Endothelial cell of umbilical vein (primary cell): ENCODE data around the gene SLC45A2. TPM values are rescaled to one million over a fixed set of nuclear protein-coding genes. Genes with fewer than 3 reads are reported as not detected.

Experiments
- BruUV-seq: library from RNA; stranded (reverse); fragments of 400-500 nt; replicated peaks from 2 replicates; lab custom pipeline; 2021; lab: Mats Ljungman, UMichigan
- CTCF ChIA-PET: fragments of 300-600, 350-600 bp; sonication (Branson Sonifier 250); formaldehyde crosslinking; loops from one replicate; lab custom pipeline; 2021; ENCODE audit warnings: antibody characterized with exemption, inconsistent platforms; lab: Charles Lee
- POLR2A ChIA-PET: fragments of 300-600, 350-600 bp; sonication (Branson Sonifier 250); formaldehyde crosslinking; loops from one replicate; lab custom pipeline; 2021; ENCODE audit warnings: antibody characterized with exemption, inconsistent platforms; lab: Charles Lee
- DNase-seq: peaks from one replicate; pipeline ENCODE4 v3.0.0-alpha.2; 2011; ENCODE audit warnings: low read depth, low spot score
- FAIRE-seq: peaks from 2 replicates; lab custom pipeline; 2011; peaks lifted over from hg19 to GRCh38; lab: Jason Lieb, UNC
- H2AFZ ChIP-seq: 2 replicates; pipeline ENCODE4 v1.6.0; 2012; ENCODE audit warnings: low read depth, low read length, control low read depth, inconsistent platforms
- H3K27ac ChIP-seq: 2 replicates; pipeline ENCODE4 v1.5.1; 2011; ENCODE audit warnings: low read depth, mild to moderate bottlenecking, control low read depth, low read length, moderate library complexity; ENCODE audit not compliant: insufficient read depth
- H3K27me3 ChIP-seq, 2 experiments: 2 replicates each; pipeline versions ENCODE4 v1.6.0 to v1.6.1; 2011; ENCODE audit warnings: low read length in 2 of 2, mixed read lengths in 1 of 2; ENCODE audit not compliant: control insufficient read depth in 2 of 2, insufficient read depth in 2 of 2
- H3K36me3 ChIP-seq, 2 experiments: 2 replicates in 1 of 2; 3 replicates in 1 of 2; pipeline ENCODE4 v1.5.1; 2011; ENCODE audit warnings: low read length in 2 of 2, mild to moderate bottlenecking in 1 of 2, moderate library complexity in 1 of 2; ENCODE audit not compliant: control insufficient read depth in 2 of 2, insufficient read depth in 2 of 2; ENCODE audit errors: extremely low read depth in 1 of 2
- H3K4me1 ChIP-seq: 3 replicates; pipeline ENCODE4 v1.5.1; 2011; ENCODE audit warnings: mild to moderate bottlenecking, low read length; ENCODE audit not compliant: control insufficient read depth, insufficient read depth; ENCODE audit errors: extremely low read depth
- H3K4me2 ChIP-seq: 2 replicates; pipeline ENCODE4 v1.6.1; 2011; ENCODE audit warnings: low read length, control low read depth, mixed read lengths; ENCODE audit not compliant: insufficient read depth
- H3K4me3 ChIP-seq, 3 experiments: fragments of 200-600 bp in 1 of 3; sonication (generic), shearing (Covaris generic) in 1 of 3; replicated peaks in 1 of 3; 2 replicates each; pipeline ENCODE4 v1.5.1; 2011 to 2016; ENCODE audit warnings: control low read depth in 3 of 3, low read length in 3 of 3, mild to moderate bottlenecking in 2 of 3, inconsistent platforms in 1 of 3, low read depth in 1 of 3, moderate library complexity in 1 of 3; ENCODE audit not compliant: insufficient read depth in 1 of 3
- H3K79me2 ChIP-seq: 2 replicates; pipeline ENCODE4 v1.6.0; 2012; ENCODE audit warnings: low read length, inconsistent platforms; ENCODE audit not compliant: control insufficient read depth, insufficient read depth
- H3K9ac ChIP-seq: replicated peaks from 2 replicates; pipeline ENCODE3; 2011; ENCODE audit warnings: low read length, control low read depth; ENCODE audit not compliant: insufficient read depth; ENCODE audit errors: extremely low read depth
- H3K9me1 ChIP-seq: replicated peaks from 3 replicates; pipeline ENCODE4 v1.6.0; 2011; ENCODE audit warnings: mild to moderate bottlenecking, low read length; ENCODE audit not compliant: control insufficient read depth, insufficient read depth; ENCODE audit errors: extremely low read depth
- H3K9me3 ChIP-seq: replicated peaks from 2 replicates; pipeline ENCODE4 v1.5.1; 2012; ENCODE audit warnings: low read length, inconsistent platforms; ENCODE audit not compliant: control insufficient read depth, insufficient read depth
- H4K20me1 ChIP-seq: replicated peaks from 2 replicates; pipeline ENCODE3; 2011; ENCODE audit warnings: mild to moderate bottlenecking, low read length; ENCODE audit not compliant: control insufficient read depth, insufficient read depth; ENCODE audit errors: extremely low read depth
- EZH2 ChIP-seq: IDR thresholded peaks from 2 replicates; pipeline ENCODE4 v1.6.1; 2012; ENCODE audit warnings: borderline replicate concordance, low read depth, mild to moderate bottlenecking, moderate library complexity, low read length, inconsistent platforms; ENCODE audit not compliant: severe bottlenecking
- FOS ChIP-seq: IDR thresholded peaks from 2 replicates; pipeline ENCODE4 v1.6.1; 2011; ENCODE audit warnings: mild to moderate bottlenecking, low read length, moderate library complexity, borderline replicate concordance; ENCODE audit not compliant: insufficient read depth
- GATA2 ChIP-seq: IDR thresholded peaks from 2 replicates; pipeline ENCODE4 v1.7.0; 2011; ENCODE audit warnings: low read depth, mild to moderate bottlenecking, moderate library complexity, mixed read lengths, low read length; ENCODE audit not compliant: insufficient read length, insufficient read depth
- JUN ChIP-seq: IDR thresholded peaks from 2 replicates; pipeline ENCODE4 v1.6.1; 2011; ENCODE audit warnings: borderline replicate concordance, low read depth; ENCODE audit not compliant: insufficient read length, insufficient read depth
- MYC ChIP-seq: IDR thresholded peaks from one replicate; pipeline ENCODE4 v1.6.1; 2011; ENCODE audit warnings: mild to moderate bottlenecking, low read depth, low read length
- POLR2A ChIP-seq: IDR thresholded peaks from 2 replicates; pipeline ENCODE4 v1.6.1; 2012; ENCODE audit warnings: low read depth, mild to moderate bottlenecking, control low read depth, low read length
- dilution Hi-C: fragments of 300-500 bp; cut with MboI; formaldehyde crosslinking; loops from one replicate; pipeline ENCODE4 v1.15.0; 2019; ENCODE audit warnings: low sequenced_read_pairs; ENCODE audit not compliant: extremely low pct_ligation_motif_present
- intact Hi-C: fragments of 100-400 bp; cut with micrococcal nuclease; formaldehyde crosslinking; loops from one replicate; pipeline ENCODE4 v1.10.0; 2022
- polyA plus RNA-seq, 4 experiments: library from polyadenylated mRNA; depleted of rRNA in 3 of 4; stranded (reverse) in 3 of 4; unstranded in 1 of 4; fragments of >200 nt; gene quantifications; 2 replicates each; pipeline versions ENCODE4 v1.2.1 to v1.2.3, GENCODE V29; 2011 to 2012; ENCODE audit warnings: missing spikeins in 1 of 4
- total RNA-seq: library from RNA; stranded (reverse); gene quantifications from 2 replicates; pipeline ENCODE4 v1.2.3, GENCODE V29; 2021
- TF ChIP-seq, protein P1 (sequence below): IDR thresholded peaks from 2 replicates; pipeline ENCODE4 v1.6.1; 2011; ENCODE audit not compliant: insufficient read depth, insufficient read length
- TF ChIP-seq, protein P2 (sequence below), 2 donors: IDR thresholded peaks; 1 replicate in 1 of 2; 2 replicates in 1 of 2; pipeline ENCODE4 v1.5.1; 2011; ENCODE audit warnings: low read length in 2 of 2, mild to moderate bottlenecking in 2 of 2, moderate library complexity in 2 of 2, control low read depth in 1 of 2, inconsistent platforms in 1 of 2, low read depth in 1 of 2; ENCODE audit not compliant: insufficient read depth in 1 of 2; ENCODE audit errors: extremely low read depth in 1 of 2

The SLC45A2 gene
- total and polyA plus RNA-seq, 2 donors (not counting 3 experiments of a cell fraction or from before 2014, with no cell fraction given) = not detected

DNA sequence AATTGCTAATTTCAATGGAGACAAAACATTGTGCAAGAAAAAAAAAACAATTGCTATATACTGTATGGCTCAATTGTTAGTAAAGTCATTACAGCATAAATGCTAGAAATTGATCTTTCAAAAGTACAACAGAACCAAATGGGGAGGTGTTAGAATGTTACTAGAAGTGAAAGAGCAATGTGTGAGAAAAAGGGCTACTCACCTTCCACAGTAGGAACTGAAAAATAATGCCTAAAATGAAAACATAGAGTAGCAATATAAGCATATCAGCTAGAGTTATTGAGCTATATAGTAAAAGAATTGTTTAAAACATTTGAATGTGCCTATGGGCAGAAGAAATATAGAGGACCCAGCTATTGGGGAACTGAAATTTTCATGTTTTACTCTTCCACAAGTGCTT is 59.2 kb downstream of the SLC45A2 start:
- Histone ChIP-seq H3K36me3 (no peaks in the 10 kb centered on the region), H2AFZ (no peak overlapping the region), H3K9ac (no peak overlapping the region), H3K4me3 (no peak overlapping the region), H3K4me2 (no peak overlapping the region), H3K79me2 (no peaks in the 10 kb centered on the region), H3K9me1 (peaks cover 2% of the 10 kb centered on the region), H3K27me3 (peaks cover 0 to 7% of the 10 kb centered on the region in 2 experiments), H3K9me3 (no peaks in the 10 kb centered on the region), H3K27ac (no peak overlapping the region), H4K20me1 (no peaks in the 10 kb centered on the region), H3K4me1 (no peaks in the 10 kb centered on the region)
- ChIA-PET POLR2A (no interaction called here), CTCF (interaction anchor here (0.8 to 1.3 kb wide), 3 partner anchors 9 to 336 kb away, joined by 3 read pairs; no protein-coding TSS in a partner anchor)
- no TSS peak for BruUV-seq
- intact Hi-C loops (no loop called here), dilution Hi-C loops (no loop called here)
- DNase-seq (no peak), FAIRE-seq (no peak)
- no peak for TF ChIP-seq GATA2
- TF ChIP-seq MYC = no peak
- TF ChIP-seq, protein P1, sequence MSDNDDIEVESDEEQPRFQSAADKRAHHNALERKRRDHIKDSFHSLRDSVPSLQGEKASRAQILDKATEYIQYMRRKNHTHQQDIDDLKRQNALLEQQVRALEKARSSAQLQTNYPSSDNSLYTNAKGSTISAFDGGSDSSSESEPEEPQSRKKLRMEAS = no peak
- no peak for TF ChIP-seq EZH2
- no peak for TF ChIP-seq JUN
- TF ChIP-seq FOS = no peak
- TF ChIP-seq POLR2A = no peak
- TF ChIP-seq, protein P2, sequence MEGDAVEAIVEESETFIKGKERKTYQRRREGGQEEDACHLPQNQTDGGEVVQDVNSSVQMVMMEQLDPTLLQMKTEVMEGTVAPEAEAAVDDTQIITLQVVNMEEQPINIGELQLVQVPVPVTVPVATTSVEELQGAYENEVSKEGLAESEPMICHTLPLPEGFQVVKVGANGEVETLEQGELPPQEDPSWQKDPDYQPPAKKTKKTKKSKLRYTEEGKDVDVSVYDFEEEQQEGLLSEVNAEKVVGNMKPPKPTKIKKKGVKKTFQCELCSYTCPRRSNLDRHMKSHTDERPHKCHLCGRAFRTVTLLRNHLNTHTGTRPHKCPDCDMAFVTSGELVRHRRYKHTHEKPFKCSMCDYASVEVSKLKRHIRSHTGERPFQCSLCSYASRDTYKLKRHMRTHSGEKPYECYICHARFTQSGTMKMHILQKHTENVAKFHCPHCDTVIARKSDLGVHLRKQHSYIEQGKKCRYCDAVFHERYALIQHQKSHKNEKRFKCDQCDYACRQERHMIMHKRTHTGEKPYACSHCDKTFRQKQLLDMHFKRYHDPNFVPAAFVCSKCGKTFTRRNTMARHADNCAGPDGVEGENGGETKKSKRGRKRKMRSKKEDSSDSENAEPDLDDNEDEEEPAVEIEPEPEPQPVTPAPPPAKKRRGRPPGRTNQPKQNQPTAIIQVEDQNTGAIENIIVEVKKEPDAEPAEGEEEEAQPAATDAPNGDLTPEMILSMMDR (IDR thresholded peaks at IDR 0.05; ENCODE audit: extremely low read depth in 1 of 2, insufficient read depth in 1 of 2, low read depth in 1 of 2, low read length in 2 of 2) = no peak
